GM20431 (cell line): ENCODE measurements around the gene SSX2IP.

Experiments
- in situ Hi-C: fragments of 300-500 bp; cut with MseI, MboI; formaldehyde crosslinking; loops from one replicate; pipeline ENCODE4 v1.15.0; 2020; ENCODE audit warnings: low sequenced_read_pairs; ENCODE audit not compliant: unreplicated experiment

Gene SSX2IP

GRCh38 chr1:84711869-84712268 is 21.6 kb upstream of the SSX2IP start:
- in situ Hi-C loops, result no loop called here

- in situ Hi-C loops, result no loop called here
Observed at GRCh38 chr1:84711121-84711520, 20.9 kb upstream of the SSX2IP start.

GRCh38 chr1:84709131-84709530 is 18.9 kb upstream of the SSX2IP start:
- in situ Hi-C loops, result no loop called here

GRCh38 chr1:84708031-84708430 is 17.8 kb upstream of the SSX2IP start:
- in situ Hi-C loops, result no loop called here

- in situ Hi-C loops, result no loop called here
Observed at GRCh38 chr1:84705513-84705912, 15.3 kb upstream of the SSX2IP start.

- in situ Hi-C loops, result no loop called here
Observed at GRCh38 chr1:84704872-84705417, 14.7 kb upstream of the SSX2IP start.

GRCh38 chr1:84703431-84703830 is 13.2 kb upstream of the SSX2IP start:
- in situ Hi-C loops, result no loop called here

GRCh38 chr1:84702143-84702542 is 11.9 kb upstream of the SSX2IP start:
- in situ Hi-C loops, result no loop called here

GRCh38 chr1:84701376-84701775 is 11.1 kb upstream of the SSX2IP start:
- in situ Hi-C loops, result no loop called here

GRCh38 chr1:84700070-84700469 is 9.8 kb upstream of the SSX2IP start:
- in situ Hi-C loops, result no loop called here

GRCh38 chr1:84698151-84699110 is 8.2 kb upstream of the SSX2IP start:
- in situ Hi-C loops, result no loop called here

GRCh38 chr1:84693785-84694184 is 3.5 kb upstream of the SSX2IP start:
- in situ Hi-C loops, result no loop called here

GRCh38 chr1:84693005-84693404 is 2.7 kb upstream of the SSX2IP start:
- in situ Hi-C loops, result no loop called here

GRCh38 chr1:84692391-84692790 is 2.1 kb upstream of the SSX2IP start:
- in situ Hi-C loops, result no loop called here

GRCh38 chr1:84691122-84691783 is 992 bp upstream of the SSX2IP start:
- in situ Hi-C loops, result no loop called here

GRCh38 chr1:84689514-84690396 is 506 bp downstream of the SSX2IP start:
- in situ Hi-C loops, result no loop called here

GRCh38 chr1:84688463-84689061 is 1.7 kb downstream of the SSX2IP start:
- in situ Hi-C loops, result no loop called here

- in situ Hi-C loops, result no loop called here
Observed at GRCh38 chr1:84687714-84688462, 2.4 kb downstream of the SSX2IP start.

GRCh38 chr1:84686223-84686622 is 4.0 kb downstream of the SSX2IP start:
- in situ Hi-C loops, result no loop called here
